Activated CD8-positive, alpha-beta memory T cell treated with anti-CD3 and anti-CD28 coated beads, Interleukin-2, amount 50 U/mL, for 24 hours (primary cell): Measurements from ENCODE around the gene F5.
"Not testable (repeated sequence)": the region's sequence is repeated elsewhere in the genome, so short reads cannot be mapped to it uniquely, and the experiment has no call there.

Experiments
- DNase-seq: peaks from one replicate; pipeline ENCODE4 v3.0.0-alpha.2; 2020; ENCODE audit errors: extremely low read depth

F5 gene

GRCh38 chr1:169546087-169546995, 39.9 kb downstream of the F5 start:
- no peak for DNase-seq

DNA sequence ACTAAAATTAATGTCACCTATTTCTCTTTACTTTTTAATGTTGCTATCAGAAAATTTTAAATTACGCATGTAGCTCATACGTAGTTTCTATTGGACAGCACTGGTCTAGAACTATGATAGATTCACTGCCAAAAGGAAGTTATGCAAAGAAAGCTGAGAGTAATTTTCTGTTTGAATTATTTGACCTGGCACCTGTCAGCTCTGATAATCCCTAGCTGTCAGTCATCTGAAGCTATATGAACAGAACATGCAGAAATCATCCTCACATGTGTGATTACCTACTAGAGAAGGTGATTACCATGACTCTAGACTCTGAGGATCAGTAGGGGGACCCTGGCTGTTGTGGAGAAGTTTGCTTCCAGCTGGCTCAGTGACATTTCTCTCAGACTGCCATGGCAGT, 40.8 kb downstream of the F5 start:
- DNase-seq = no peak

- DNase-seq = no peak
Observed at GRCh38 chr1:169538998-169539871, 47.0 kb downstream of the F5 start.

DNA sequence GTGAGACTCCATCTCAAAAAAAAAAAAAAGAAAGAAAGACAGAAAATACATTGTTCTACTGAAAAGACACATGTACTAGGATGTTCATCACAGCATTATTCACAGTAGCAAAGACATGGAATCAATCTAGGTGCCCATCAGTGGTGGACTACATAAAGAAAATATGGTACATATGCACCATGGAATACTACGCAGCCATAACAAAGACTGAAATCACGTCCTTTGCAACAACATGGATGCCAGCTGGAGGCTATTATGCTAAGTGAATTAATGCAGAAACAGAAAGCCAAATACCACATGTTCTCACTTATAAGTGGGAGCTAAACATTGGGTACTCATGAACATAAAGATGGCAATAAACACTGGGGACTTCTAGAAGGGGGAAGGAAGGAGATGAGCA, 51.6 kb downstream of the F5 start:
- DNase-seq = no peak

- not testable (repeated sequence) for DNase-seq
Observed at GRCh38 chr1:169533528-169534190, 52.6 kb downstream of the F5 start.

DNA sequence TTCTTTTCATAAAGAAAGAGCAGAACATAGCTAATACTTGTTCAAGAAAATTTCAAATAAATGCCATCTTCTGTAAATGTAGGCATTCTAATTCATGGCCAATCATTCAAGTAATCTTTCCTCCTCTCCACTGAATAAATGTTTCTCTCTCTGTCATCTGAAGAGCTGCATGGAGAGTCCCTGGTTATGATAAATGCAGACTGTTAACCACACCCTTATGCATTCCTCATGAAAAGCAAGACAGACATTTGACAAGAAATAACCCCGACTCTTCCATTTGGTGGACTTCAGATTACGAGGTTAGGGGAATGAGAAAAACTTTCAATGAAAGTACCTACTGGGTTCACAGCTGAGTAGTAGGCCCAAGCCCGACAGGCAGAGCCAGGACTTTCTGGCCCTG, 55.8 kb downstream of the F5 start:
- no peak for DNase-seq

GRCh38 chr1:169529068-169529642, 57.1 kb downstream of the F5 start:
- no peak for DNase-seq

GRCh38 chr1:169528215-169529067, 57.8 kb downstream of the F5 start:
- DNase-seq = no peak

DNA sequence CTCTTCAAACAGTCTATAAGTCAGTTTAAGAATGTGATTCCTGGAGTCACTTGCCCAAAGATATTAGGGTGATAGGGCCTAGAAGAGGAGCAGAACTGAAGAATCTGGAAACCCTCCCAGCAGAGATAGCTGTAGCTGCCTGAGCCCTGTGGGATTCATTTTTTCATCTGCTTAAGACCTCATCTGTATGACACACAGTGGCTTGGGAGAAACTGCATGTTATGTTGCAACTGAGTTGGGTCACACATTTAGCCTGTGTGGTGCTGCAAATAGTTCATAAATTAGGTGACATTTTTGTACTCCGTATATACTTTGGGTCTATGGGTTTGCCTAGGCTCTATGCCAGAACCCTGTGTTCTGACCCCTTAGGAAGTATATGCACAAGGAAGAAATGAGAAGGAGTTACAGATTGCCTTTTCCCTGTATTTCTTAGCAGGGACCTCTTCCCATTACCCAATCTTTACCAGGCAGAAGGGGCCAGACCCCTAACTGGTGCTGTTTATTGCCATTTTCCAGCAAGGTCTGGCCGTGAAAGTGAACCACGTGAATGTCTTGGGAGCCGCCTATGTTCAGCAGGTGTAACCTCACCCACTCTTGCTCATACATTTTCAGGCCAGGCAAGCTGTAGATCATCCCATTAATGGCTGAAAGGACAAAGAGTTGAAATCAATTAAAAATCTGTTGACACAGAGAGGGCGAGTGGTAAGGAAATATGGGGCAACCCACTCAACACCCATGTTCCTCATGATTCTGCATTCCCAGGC, 58.6 kb downstream of the F5 start:
- no peak for DNase-seq

DNA sequence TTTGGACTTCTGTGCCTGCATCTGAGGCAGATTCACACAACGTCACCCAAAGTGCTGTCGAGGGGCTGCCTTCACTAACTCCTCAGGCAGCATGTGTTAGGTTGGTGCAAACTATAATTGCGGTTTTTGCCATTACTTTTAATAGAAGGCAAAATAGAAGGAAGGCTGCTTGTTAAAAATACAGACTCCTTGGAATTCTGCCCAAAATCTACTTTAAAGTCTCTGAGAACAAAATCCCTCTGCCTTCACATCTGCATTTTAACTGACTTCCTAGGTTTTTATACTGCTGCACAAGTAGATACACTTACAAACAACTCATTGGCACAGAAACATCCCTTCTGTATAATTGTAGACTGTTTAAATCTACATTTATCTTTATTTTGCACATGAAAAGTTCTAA, 59.3 kb downstream of the F5 start:
- DNase-seq = no peak

DNA sequence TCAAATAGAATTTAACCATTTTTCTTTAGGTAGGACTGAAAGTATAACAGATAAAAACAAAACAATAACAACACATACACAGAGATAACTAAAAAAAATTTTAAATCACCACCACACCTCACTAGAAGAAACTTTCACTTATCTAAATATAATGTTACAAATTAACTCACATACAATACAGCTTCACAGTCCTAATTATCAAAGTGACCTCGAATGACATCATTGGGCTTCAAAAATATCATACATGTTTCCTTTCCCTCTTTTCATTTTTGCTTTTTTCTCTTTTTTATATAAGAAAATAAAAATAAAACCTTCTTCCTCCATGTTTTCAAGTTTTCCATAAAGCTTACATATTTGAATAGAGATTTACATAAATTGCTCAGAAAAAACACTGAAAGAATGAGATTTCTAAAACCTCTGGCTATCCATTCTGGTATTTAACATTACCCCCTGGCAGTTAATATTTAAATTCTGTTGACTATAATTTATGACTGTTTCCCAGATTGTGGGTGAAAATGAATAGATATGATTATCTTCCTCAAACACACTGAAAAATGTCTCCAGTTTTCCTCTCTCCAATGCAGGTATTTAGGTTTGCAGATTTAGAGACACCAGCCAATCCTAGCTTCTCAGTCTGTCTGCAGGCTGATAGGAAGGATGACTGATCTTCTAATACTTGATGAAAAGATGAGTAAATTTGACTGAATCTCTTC, 60.0 kb downstream of the F5 start:
- DNase-seq = no peak

- DNase-seq = no peak
Observed at GRCh38 chr1:169525391-169525790, 60.9 kb downstream of the F5 start.

DNA sequence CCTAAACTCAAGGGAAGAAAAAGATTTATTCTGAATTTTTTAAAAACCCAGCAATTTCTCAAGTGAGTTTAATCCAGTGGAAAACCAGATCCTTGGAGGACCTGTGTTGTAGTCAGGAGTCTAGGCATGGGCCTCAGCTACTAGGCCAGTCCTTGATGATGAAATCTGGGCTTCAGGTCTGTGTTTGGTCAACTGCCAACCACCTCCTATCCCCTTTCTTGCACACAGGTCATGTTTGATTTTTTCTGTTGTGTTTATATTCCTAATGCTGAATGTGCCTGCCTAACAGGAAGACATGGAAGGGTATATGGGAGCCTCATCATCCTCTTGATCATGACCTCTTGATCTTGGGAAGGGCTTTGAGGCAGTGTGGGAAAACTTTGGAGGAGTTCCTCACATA, 62.4 kb downstream of the F5 start:
- no peak for DNase-seq

GRCh38 chr1:169521226-169521625, 65.1 kb downstream of the F5 start:
- DNase-seq = no peak

DNA sequence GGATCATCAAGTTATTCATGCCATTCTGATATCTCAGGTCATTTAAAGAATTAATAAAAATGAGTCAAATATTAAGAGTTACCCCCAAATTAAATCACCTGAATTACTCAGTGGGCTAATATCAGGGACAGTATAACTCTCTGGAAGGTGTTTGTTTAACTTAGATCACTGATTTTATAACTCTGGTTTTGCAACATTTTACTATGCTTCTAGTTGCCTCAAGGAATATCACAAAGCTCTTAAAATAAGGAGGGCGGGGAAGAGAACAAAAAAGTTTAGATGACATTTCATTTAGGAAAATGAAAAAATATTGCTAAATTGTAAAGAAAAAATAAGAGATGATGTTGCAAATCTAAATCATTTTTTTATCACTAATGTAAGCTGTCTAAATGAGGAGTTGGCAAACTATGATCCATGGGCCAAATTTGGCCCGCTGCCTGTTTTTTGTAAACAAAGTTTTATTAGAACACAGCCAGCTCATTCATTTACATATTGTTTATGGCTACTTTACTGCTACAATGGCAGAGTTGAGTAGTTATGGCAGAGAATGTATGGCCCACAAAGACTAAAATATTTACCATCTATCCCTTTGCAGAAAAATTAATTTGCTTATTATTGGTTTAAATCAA, 68.6 kb downstream of the F5 start:
- DNase-seq = no peak

DNA sequence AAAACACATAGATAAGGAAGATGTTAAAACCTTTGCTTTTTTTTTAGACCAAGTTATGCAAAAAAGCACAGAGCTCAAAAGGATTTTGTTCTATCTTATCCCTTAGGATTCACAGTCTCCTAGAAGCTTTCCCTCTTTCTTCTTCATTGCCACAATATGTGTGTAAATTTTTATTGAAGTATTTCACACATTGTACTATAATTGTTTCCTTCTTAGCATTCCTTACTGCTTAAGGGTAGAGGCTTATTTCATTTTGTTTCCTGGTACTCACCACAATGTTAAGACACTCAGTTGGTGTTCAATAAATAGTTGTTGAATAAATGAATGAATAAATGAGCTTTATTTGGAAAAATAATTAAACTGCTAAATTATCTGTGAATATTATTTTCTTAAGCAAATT, 70.6 kb downstream of the F5 start:
- no peak for DNase-seq

DNA sequence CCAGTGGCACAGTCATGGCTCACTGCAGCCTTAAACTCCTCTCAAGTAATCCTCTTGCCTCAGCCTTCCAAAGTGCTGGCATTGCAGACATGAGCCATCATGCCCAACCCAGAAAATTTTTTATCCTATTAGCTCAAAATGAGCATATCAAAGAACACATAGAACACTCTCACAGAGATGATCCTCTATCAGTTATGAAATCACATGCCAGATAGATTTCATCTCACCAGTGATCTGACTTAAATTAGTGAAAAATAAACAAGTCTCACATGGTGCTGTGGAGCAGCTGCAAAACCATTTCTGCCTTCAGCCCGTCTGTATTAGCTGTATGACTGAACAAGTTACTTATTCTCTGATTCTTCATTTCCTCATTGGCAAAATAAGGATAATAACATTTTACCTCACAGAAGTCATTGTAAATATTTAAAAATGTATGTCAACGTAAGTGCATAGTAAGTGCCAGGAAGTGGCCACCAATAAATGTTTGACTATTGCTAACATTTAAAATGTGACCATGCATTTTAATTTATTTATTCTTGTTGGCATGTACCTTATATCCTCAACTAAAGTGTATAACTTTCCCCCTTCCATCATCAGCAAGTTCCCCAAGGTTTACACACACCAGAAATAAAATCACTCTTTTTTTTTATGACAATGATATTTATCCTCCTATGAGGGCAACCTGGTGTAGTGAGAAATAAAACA, 71.6 kb downstream of the F5 start:
- DNase-seq = no peak

GRCh38 chr1:169513208-169513607, 73.1 kb downstream of the F5 start:
- no peak for DNase-seq
